GDM1 (cell line): ENCODE measurements around the gene C1orf159.
A peak's percentile ranks its signal among the peaks of the same experiment; 100 is the strongest.
"Not testable (repeated sequence)": the region's sequence is repeated elsewhere in the genome, so short reads cannot be mapped to it uniquely, and the experiment has no call there.

Experiments
- DNase-seq: peaks from one replicate; lab custom pipeline; 2025; lab: John Stamatoyannopoulos, UW

C1orf159 gene

GRCh38 chr1:1081311-1082238 is 34.3 kb downstream of the C1orf159 start:
- DNase-seq, result no peak

DNA sequence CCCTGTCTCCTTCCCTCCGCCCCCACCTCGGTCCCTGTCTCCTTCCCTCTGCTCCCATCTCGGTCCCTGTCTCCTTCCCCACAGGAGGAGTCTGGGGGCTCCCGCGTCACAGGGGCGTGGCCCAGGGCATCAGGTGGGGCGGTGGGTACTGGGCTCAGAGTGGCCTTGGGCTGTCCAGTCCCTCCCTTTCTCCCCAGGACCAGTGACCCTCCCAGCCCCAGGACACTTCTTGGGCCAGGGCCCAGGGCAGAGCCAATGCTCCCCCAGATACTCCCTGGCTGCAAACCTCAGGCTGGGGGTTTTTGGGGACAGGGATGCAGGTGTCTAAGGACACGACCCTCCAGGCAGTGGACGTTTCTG is 35.0 kb downstream of the C1orf159 start:
- DNase-seq, result no peak

- no peak for DNase-seq
Measured at GRCh38 chr1:1080122-1080757, 35.6 kb downstream of the C1orf159 start.

GRCh38 chr1:1079408-1080121 is 36.3 kb downstream of the C1orf159 start:
- peak; percentile 9 for DNase-seq

DNA sequence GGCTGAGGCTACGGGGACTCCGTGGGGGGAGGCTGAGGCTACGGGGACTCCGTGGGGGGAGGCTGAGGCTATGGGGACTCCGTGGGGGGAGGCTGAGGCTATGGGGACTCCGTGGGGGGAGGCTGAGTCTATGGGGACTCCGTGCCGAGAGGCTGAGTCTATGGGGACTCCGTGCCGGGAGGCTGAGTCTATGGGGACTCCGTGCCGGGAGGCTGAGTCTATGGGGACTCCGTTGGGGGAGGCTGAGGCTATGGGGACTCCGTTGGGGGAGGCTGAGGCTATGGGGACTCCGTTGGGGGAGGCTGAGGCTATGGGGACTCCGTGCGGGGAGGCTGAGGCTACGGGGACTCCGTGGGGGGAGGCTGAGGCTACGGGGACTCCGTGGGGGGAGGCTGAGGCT is 38.5 kb downstream of the C1orf159 start:
- not testable (repeated sequence) for DNase-seq

GRCh38 chr1:1075148-1075935 is 40.5 kb downstream of the C1orf159 start:
- DNase-seq, result no peak

GRCh38 chr1:1074631-1075147 is 41.2 kb downstream of the C1orf159 start:
- DNase-seq, result no peak

DNA sequence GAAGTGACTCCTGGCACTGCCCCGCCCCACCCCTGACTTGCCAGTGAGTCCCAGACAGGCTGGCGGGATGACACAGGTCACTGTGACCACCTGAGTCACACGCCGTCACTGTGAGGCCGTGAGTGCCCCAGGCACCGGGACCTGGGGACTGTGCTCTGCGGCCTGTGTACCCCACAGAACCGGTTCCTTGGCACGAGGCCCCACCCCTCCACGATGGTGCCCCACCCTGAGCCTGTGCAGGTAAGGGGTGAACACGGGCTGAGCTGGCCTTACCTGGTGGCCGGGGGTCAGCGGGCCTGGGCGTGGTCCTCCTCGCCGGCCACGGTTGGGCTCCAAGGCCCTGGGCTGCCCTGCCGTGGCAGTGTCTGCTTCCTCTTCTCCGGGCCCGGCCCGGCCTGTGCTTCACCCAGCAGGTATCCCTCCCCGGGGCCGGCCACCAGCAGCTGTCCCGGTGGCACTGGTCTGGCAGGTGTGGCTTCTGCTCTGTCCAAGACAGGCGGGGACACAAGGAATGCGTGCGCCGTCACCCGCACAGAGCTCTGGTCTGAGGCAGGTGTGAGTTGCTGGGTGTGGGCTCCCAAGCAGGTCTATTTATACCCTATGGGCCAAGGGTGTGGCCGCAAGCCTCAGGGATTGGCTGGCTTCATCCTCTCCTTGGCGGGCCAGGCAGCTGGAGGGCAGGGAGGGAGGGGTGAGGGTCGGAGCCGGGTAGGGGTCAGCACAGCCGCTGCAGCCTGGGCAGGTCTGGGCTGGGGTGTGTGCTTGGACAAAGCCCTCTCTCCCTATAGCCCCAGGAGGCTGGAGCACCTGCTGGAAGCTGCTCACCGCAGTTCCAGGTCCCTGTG is 41.9 kb downstream of the C1orf159 start, which contains the start of gene RNF223:
Gene RNF223 (minus strand): TSS at position 564 of the 845 bp plus-strand sequence. CDS start 1,740 bp downstream, outside the sequence.
- no peak for DNase-seq

GRCh38 chr1:1072849-1073742 is 42.8 kb downstream of the C1orf159 start:
- DNase-seq, result no peak

GRCh38 chr1:1072299-1072848 is 43.5 kb downstream of the C1orf159 start:
- no peak for DNase-seq

DNA sequence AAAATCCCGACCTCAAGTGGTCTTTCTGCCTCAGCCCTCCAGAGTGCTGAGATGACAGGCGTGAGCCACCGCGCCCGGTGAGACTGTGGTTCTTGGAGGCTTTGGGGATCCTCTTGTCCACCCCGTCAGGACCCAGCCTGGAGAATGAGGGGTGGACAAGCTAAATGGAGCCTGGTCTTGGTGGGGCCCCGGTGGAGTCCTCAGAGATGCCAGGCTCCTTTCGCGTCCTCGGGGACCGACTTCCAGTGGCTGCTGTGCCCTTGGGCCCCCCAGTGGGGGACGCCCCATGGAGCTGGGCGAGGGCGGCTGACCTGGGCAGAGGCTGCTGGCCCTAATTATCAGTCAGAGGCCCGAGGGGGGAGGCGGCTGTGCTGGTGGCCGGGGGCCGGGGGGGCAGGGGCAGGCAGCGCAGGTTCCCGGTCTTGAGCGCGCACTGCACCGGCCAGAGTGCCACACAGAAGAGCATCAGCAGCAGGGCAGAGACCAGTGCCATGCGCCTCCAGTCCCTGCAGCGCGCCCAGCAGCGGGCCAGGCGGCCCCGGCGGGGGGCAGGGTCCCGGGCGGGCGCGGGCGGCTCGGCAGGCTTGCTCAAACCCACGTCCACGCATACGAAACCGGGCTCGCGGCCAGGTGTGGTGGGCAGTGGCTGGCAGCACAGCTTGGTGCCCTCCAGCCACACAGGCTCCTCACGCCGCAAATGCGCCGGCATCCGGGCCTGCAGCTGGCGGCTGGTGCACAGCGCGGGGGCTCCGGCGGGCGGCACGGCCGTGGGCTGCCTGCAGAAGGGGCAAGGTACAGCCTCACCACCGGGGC is 44.2 kb downstream of the C1orf159 start:
- no peak for DNase-seq

DNA sequence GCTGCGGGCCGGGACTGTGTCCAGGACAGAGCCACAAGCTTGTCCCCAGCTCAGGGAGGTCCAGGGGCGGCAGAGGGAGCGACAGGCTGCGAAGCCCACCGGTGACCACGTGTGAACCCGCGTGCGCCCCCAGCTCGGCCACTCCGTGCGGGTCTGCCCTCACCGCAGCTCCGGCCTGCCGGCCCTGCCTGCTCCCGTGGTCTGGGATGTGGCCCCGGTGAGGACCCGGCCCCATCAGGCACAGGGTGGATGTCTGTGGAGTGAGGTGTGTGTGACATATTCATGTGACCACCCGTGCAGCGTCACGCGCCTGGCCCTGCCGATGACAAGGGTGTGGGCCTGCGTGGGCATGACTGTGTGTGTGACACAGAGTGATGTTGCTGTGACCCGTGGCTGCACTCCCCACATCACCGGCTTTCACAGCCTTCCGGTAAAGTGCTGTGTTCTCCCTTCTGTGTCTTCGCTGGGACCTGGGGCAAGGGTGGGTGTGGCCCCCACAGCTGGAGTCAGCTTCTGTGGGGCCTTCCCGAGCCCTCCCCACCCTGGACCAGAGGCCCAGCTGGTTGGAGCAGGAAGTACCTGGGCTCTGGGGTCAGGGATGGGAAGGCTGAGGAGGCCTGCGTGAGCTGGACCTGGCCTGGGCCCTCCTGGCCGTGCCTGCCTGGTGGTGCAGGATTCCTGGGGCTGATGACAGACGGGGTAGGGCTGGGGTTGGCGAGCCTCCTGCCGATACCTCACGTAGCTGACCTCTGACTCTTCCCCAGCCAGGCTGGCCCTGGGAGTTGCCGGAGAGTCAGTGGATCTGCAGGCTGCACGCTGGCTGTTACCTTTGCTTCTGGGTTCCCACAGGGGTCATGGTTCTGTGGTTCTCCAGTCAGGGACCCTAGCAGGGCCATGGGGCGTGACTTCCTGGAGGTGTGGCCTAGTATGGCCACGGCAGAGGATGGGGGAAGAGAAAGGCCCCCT is 45.9 kb downstream of the C1orf159 start:
- no peak for DNase-seq

GRCh38 chr1:1069056-1069710 is 46.7 kb downstream of the C1orf159 start:
- peak; percentile 32 for DNase-seq

- DNase-seq, result no peak
Measured at GRCh38 chr1:1068517-1069055, 47.3 kb downstream of the C1orf159 start.

GRCh38 chr1:1067860-1068516 is 47.9 kb downstream of the C1orf159 start:
- DNase-seq, result no peak
